ENCODE data around the gene CPT1A.

CPT1A gene

GRCh38 chr11:68804786-68805185, 36.9 kb downstream of the CPT1A start:
- no peak for DNase-seq (ENCODE audit: insufficient read length, low spot score)
- FAIRE-seq, result no peak

DNA sequence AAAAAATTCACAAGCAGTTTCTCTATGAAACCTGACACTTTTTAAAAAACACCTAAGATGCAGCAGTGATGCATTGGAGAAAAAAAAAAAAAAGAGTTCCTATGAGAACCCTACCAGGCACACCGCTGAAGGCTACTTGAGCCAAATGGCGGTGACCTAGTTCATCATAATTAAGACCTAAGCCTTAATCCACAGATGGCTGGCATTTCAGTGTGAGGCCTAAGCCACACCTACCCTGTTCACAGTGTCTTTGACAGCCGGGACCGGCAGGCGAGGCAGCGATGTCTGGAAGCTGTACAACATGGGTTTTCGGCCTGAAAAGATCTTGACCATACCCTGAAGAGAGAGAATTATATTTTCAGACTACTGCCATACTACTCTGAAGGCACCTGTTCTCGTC, 38.0 kb downstream of the CPT1A start:
- no peak for FAIRE-seq
- DNase-seq (ENCODE audit: insufficient read length, low spot score), result no peak

DNA sequence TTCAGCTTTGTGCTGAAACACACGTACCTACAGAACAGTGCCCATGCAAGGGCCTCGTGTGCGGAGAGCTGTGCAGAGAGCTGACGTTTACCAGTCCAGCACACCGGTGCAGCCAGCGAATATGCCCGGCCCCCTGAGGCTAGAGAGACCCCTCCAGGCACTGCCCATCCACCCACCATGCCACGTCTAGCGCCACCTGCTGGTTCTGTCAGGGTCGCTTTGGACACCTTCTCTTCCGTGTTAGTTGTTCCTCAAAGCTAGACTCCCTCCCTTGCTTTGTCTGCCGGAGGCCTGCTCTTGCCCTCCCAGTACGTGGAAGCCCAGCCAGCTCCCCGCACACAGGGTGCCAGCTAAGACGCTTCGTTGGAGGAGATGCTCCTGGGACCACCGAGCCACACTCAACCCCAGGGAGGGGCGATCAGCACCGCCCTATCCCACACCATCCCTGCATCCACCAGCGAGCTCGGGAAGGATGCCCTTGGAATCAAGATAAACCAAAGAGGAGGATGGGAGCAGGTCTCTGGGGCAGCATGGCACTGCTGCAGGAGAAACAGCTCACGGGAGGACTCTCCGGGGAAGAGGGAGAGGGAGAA, 43.4 kb downstream of the CPT1A start:
- DNase-seq (ENCODE audit: insufficient read length, low spot score), result no peak
- FAIRE-seq, result no peak

GRCh38 chr11:68796801-68797200, 44.9 kb downstream of the CPT1A start:
- DNase-seq (ENCODE audit: insufficient read length, low spot score), result no peak
- FAIRE-seq, result no peak

- no peak for FAIRE-seq
- no peak for DNase-seq (ENCODE audit: insufficient read length, low spot score)
These were observed 49.2 kb downstream of the CPT1A start for GRCh38 chr11:68792400-68792966.

GRCh38 chr11:68784653-68785052, 57.1 kb downstream of the CPT1A start:
- no peak for FAIRE-seq
- no peak for DNase-seq (ENCODE audit: insufficient read length, low spot score)

DNA sequence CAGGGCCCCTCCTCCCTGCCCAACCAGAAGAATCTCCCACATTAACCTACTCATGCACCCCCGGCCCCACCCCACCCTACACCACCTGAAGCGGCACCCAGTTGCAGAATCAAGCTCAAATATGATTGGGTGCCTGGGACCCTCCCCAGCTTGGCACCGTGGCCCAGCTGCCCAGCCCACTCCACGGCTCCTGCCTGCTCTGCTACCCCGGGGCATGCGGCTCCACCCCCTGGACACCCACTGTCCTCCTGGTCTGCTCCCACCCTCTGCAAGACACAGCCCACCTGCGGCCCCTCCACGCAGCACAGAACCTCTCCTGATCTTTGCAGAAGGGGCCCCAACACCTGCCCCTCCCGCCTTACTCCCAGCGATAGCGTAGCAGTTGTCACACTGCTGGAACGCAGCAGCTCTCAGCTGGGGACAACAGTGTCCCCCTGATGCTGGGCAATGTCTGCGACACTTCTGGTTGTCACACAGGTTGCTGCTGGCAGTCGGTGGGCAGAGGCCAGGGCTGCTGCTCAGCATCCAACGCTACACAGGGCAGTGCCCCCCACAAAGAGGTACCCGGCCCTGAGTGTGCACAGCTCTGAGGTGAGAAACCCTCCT, 58.4 kb downstream of the CPT1A start:
- FAIRE-seq (no peak), DNase-seq (ENCODE audit: insufficient read length, low spot score) (no peak)

DNA sequence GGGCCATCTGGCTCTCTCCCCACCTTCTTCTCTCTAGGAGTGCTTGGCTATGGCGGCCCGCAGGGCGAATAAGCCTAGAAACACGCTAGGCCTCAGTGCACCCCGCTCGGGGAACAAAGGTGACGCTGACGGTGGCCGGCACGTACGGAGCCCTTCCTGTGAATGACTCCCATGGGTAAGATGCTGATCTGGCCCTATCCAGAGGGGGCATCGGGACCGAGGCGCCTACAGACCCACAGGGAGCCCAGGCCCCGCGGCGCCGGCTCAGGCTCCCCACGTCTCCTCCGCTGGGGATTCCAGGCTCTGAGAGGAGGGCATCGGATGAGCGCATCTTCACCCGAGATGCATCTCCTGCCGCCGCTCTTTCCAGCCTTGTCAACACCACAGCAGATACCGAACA, 59.0 kb downstream of the CPT1A start:
- no peak for FAIRE-seq
- DNase-seq (ENCODE audit: insufficient read length, low spot score), result no peak

GRCh38 chr11:68780829-68781228, 60.9 kb downstream of the CPT1A start:
- FAIRE-seq (no peak), DNase-seq (ENCODE audit: insufficient read length, low spot score) (no peak)

DNA sequence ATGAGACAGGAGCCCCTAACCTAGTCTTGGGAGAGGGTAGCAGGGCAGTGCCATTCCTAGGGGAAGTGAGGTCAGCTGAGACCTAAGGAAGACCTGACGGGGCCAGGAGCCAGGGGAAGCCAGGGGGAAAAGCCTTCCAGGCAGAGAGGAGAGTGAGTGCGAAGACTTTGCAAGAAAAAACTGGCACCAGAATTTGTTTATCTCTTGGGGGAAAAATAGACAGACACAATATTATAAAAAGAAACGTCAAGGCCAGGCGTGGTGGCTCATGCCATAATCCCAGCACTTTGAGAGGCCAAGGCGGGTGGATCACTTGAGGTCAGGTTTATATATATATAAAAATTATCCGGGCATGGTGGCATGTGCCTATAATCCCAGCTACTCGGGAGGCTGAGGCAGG, 63.5 kb downstream of the CPT1A start:
- no peak for FAIRE-seq

DNA sequence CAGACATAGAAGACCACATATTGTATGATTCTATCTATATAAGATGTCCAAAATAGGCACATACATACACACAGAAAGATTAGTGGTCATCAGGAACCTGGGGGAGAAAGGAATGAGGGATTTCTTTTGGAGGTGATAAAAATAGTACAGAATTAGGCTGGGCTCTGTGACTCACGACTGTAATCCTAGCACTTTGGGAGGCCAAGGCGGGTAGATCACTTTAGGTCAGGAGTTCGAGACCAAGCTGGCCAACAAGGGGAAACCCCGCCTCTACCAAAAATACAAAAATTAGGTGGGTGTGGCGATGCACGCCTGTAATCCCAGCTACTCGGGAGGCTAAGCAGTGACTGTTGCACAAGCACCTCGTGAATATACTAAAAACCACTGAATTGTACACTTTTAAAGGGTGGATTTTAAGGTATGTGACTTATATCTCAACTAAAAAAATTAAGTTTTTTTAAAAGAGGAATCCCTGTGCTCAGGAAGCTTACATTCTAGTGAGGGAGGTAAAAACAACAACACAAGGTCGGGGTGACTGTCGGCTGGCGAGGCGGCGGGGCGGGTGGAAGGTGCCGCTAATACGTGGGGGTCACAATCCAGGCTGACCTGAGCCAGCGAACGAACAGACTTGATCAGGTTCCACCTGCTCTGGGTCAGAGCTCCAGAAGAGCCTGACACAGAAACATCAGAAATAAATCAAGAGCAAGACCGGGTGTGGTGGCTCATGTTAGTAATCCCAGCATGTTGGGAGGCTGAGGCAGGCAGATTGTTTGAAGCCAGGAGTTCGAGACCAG, 65.1 kb downstream of the CPT1A start:
- DNase-seq (ENCODE audit: insufficient read length, low spot score) (no peak), FAIRE-seq (no peak)

More for the DNA sequence above, 63.5 kb downstream of the CPT1A start:
- no peak for DNase-seq (ENCODE audit: insufficient read length, low spot score)

DNA sequence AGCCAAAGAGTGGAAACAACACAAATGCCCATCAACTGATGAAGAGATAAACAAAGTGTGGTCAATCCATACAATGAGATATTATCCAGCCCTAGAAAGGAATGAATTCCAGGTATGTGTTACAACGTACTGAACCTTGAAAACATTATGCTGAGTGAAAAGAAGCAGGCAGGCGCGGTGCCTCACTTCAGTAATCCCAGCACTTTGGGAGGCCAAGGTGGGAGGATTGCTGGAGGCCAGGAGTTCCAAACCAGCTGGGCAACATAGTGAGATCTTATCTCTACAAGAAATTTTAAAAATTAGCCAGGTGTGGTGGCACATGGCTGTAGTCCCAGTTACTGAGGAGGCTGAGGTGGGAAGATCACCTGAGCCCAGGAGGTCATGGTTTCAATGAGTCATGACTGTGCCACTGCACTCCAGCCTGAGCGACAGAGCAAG, 65.7 kb downstream of the CPT1A start:
- no peak for FAIRE-seq
- no peak for DNase-seq (ENCODE audit: insufficient read length, low spot score)

- FAIRE-seq (no peak), DNase-seq (ENCODE audit: insufficient read length, low spot score) (no peak)
These were observed 67.5 kb downstream of the CPT1A start for GRCh38 chr11:68774194-68774585.

GRCh38 chr11:68773521-68774193, 68.1 kb downstream of the CPT1A start:
- FAIRE-seq (no peak), DNase-seq (ENCODE audit: insufficient read length, low spot score) (no peak)

DNA sequence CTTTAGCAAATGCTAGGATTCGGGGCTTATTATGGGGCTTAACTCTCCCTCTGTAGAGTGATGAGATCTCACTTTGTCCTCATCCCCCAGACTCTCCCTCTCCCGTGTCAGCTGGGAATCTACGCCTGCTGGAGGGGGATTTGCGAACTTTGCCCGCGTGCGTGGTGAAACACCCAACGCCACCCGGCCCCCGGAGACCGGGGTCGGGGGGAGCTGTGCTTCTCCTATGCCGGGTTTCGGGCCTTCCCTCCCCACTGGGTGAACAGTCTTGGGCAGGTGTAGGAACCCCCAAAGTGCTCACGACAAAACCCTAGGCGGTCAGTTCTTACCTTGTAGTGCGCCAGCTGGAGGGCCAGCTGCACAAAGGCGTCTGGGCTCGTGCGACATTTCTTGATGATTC, 68.8 kb downstream of the CPT1A start:
- no peak for DNase-seq (ENCODE audit: insufficient read length, low spot score)
- no peak for FAIRE-seq

GRCh38 chr11:68770781-68771180, 70.9 kb downstream of the CPT1A start:
- no peak for DNase-seq (ENCODE audit: insufficient read length, low spot score)
- no peak for FAIRE-seq

DNA sequence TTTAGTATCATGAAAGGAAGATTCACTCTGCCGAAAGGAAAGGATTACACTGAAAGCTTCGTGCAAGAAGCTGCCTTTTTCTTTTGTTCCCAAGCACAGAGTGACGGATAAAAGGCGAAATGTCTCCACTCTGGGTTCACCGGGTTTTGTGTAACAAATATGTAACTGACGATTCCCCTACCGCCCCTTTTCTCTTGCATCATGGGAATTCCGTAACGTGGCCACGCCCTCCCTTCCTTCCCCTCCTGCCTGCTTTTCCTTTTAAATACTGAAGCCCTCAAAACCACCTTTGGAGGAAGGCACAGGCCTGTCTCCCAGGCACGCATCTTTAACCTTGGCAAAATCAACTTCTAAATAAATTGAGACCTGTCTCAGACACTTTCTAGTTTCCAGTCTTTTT, 74.0 kb downstream of the CPT1A start:
- FAIRE-seq (no peak), DNase-seq (ENCODE audit: insufficient read length, low spot score) (no peak)

DNA sequence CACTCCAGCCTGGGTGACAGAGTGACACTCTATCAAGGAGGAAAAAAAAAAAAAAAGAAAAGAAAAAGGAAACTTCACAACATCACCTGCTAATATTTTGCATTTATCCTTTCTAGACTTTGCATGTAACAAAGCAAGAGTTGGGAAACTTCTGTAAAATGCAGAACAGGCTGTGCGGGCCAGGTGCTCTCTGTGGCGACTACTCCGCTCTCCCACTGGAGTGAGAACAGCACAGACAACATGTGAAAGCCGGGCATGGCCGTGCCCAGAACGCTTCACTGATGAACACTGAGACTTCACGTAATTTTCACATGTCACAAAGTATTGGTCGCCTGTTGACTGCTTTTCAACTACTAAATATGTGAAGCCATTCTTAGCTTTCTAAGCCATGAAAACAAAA, 74.9 kb downstream of the CPT1A start:
- DNase-seq (ENCODE audit: insufficient read length, low spot score) (no peak), FAIRE-seq (no peak)

- FAIRE-seq (no peak), DNase-seq (ENCODE audit: insufficient read length, low spot score) (no peak)
These were observed 77.0 kb downstream of the CPT1A start for GRCh38 chr11:68764746-68765145.

GRCh38 chr11:68763926-68764657, 77.6 kb downstream of the CPT1A start:
- FAIRE-seq (no peak), DNase-seq (ENCODE audit: insufficient read length, low spot score) (no peak)
